Upper lobe of left lung (tissue), 4 donors: ENCODE data around the gene SCN8A.

Source experiments
- POLR2A ChIP-seq, 4 donors: fragments of 450-650 bp; IDR thresholded peaks; one replicate each; pipeline ENCODE4 v1.5.1; 2016 to 2017; ENCODE audit warnings: antibody characterized with exemption in 4 of 4, mild to moderate bottlenecking in 2 of 4
- TF ChIP-seq, protein P1 (sequence below), 6 experiments: fragments of 450-650 bp in 4 of 6; fragments of 200-600 bp in 2 of 6; sonication (generic) in 2 of 6; IDR thresholded peaks; one replicate each; pipeline ENCODE4 v1.5.1; 2016 to 2019; ENCODE audit warnings: antibody characterized with exemption in 6 of 6

DNA sequence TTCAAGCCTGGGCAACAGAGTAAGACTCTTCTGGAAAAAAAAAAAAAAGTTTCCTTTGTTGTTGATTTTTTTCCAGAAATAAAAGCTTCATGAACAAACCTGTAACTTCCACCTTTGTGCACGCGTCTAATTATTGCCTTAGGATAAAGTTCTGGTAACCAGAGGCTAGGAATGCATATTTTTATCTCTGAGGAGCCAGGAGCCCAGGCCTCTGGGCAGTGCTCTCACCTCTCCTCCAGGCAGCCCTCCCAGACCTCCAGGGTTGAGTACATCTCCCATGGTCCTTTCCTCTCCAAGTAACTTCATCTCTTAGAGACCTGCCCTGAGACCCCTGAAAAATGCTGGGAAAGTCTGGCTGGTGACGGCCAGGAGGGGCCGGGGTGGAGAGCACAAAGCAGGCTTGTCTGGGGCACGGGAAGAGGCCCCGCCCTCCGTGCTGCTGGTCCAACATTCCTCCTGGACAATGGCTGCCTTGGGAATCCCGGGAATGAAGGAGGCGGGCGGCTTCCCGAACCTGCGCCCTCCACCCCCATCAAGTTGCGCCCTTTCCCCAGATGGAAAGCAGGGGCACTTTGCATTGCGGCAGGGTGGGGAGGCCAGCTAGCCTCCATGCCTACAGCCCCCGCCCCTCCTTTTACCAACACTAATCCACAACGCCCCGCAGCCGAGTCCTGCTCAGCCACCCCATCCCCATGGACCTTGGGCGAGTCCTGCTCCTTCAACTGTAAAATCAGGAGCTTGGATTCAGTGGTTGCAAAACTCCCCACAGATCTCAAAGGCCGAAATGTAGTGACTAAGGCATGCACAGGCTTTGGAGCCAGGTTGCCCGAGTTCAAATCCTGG, 264.8 kb downstream of the SCN8A start:
- TF ChIP-seq POLR2A (IDR thresholded peaks at IDR 0.05), result no peak
- TF ChIP-seq, protein P1, sequence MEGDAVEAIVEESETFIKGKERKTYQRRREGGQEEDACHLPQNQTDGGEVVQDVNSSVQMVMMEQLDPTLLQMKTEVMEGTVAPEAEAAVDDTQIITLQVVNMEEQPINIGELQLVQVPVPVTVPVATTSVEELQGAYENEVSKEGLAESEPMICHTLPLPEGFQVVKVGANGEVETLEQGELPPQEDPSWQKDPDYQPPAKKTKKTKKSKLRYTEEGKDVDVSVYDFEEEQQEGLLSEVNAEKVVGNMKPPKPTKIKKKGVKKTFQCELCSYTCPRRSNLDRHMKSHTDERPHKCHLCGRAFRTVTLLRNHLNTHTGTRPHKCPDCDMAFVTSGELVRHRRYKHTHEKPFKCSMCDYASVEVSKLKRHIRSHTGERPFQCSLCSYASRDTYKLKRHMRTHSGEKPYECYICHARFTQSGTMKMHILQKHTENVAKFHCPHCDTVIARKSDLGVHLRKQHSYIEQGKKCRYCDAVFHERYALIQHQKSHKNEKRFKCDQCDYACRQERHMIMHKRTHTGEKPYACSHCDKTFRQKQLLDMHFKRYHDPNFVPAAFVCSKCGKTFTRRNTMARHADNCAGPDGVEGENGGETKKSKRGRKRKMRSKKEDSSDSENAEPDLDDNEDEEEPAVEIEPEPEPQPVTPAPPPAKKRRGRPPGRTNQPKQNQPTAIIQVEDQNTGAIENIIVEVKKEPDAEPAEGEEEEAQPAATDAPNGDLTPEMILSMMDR (IDR thresholded peaks at IDR 0.05), result no peak
